Mesangial cell (primary cell): ENCODE results near the gene ADRA2B. TPM values are rescaled to one million over a fixed set of nuclear protein-coding genes. Genes with fewer than 3 reads are reported as not detected.

Experiments
- total RNA-seq: library from RNA; depleted of rRNA; stranded (reverse); fragments of >200 nt; gene quantifications from 2 replicates; pipeline ENCODE4 v1.2.3, GENCODE V29; 2015

ADRA2B gene
- not detected in 2 replicates for total RNA-seq

DNA sequence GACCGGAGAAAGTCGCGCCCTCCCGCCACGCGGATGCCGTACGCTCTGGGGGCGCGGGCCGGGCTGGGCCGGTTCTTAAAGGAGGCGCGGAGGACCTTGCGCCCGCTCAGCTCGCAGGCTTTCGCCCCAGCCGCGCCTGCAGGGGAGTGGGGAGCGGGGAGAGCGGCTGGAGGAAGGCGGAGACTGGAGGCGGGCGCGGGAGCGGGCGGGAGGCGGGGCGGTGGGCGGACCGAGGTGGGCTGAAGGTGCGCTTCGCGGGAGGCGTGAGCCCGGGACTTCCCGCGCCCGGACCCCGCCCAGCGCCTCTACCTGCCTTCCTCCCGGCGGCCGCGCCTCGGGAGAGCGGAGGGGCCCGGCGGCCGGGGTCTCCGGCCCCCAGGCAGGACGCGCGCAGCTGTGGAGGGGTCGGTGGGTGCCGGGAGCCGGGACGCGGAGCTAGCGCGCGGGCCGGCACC lies at the start of gene ADRA2B:
Gene ADRA2B, minus strand, starts transcription at position 148 of the 455 bp plus-strand sequence. CDS start 422 bp downstream, outside the sequence.

GRCh38 chr2:96145036-96145847 lies 28.9 kb upstream of the ADRA2B start, which contains the start of gene DUSP2:
Gene DUSP2 (minus strand): TSS chr2:96145440. CDS start chr2:96145354, 86 bp downstream.

DNA sequence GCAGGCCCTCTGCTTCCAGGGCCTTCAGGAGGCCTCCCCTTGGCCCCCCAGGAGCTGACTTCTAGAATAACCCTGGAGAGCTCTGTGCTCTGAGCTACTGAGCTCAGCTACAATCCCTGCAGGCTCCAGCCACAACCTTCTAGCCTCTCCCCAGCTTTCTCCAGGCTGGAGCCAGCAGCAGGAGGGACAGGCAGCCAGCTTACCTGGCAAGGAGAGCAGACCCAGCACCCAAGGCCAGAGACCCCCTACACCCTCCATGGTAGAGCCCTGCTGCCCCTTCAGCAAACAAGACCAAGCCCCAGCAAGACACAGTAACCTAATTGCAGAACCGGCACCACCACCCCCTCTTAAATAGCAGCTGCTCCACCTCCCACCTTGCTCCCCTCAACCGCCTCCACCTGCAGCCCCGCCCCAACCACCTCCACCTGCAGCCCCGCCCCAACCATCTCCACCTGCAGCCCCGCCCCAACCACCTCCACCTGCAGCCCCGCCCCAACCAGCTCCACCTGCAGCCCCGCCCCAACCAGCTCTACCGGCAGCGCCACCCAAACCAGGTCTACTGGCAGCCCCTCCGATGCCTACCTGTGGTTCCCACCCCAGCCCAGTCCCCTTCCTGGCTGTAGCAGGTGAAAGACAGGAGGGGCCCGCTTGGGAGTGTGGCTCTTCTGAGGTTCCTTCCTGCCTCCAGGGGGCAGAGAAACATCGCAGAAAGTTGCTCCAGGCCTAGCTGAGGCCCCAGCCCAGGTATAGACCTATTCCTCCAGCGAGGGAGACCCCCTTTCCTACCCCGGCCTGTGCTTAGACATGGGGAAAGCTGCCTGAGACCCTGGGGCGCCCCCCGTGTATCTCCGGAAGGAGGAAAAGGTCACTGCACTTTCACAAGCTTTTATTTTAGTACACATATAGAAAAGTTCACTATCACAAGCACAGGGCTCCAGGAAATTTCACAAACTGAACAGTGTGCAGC lies 22.1 kb upstream of the ADRA2B start, which contains the start of gene ASTL:
Gene ASTL, minus strand, starts transcription at position 324 of the 967 bp plus-strand sequence. Its CDS starts 66 bp downstream, at position 258.

Other genes with a start within 250 kb of the ADRA2B start
- gene ANKRD36C, start 124.7 kb downstream of the ADRA2B start, total RNA-seq = 5.2 and 7.5 TPM in 2 replicates
- under 0.01 and 2.9 TPM in 2 replicates for gene GPAT2, start 81.7 kb downstream of the ADRA2B start, total RNA-seq
- gene ASTL, start 21.9 kb upstream of the ADRA2B start, total RNA-seq = not detected in 2 replicates
- 2.1 and 3.8 TPM in 2 replicates for gene DUSP2, start 28.9 kb upstream of the ADRA2B start, total RNA-seq
- 58.4 and 93.5 TPM in 2 replicates for gene STARD7, start 92.3 kb upstream of the ADRA2B start, total RNA-seq
- 27.4 and 45.1 TPM in 2 replicates for gene TMEM127, start 149.4 kb upstream of the ADRA2B start, total RNA-seq
- 94.4 and 118 TPM in 2 replicates for gene CIAO1, start 149.7 kb upstream of the ADRA2B start, total RNA-seq
- gene SNRNP200, start 189.0 kb upstream of the ADRA2B start, total RNA-seq = 96.6 and 102 TPM in 2 replicates
- gene ITPRIPL1, start 208.7 kb upstream of the ADRA2B start, total RNA-seq = 5.5 and 5.7 TPM in 2 replicates
- gene NCAPH, start 219.2 kb upstream of the ADRA2B start, total RNA-seq = 1.1 and 52.6 TPM in 2 replicates